K562 (cell line): Measurements from ENCODE around the gene ABHD4. TPM values are rescaled to one million over a fixed set of nuclear protein-coding genes. Genes with fewer than 3 reads are reported as not detected.

Source experiments
- BRCA1 ChIP-seq, 2 experiments: fragments of 450-650 bp in 1 of 2; sonication (generic) in 1 of 2; formaldehyde crosslinking in 1 of 2; IDR thresholded peaks; 2 replicates each; pipeline versions ENCODE4 v1.5.0 to v1.6.1; 2017 to 2020; ENCODE audit warnings: mild to moderate bottlenecking in 1 of 2, missing genetic modification reagents in 1 of 2
- BRF1 ChIP-seq: IDR thresholded peaks from 3 replicates; pipeline ENCODE4 v1.6.1; 2011; ENCODE audit warnings: borderline replicate concordance, mild to moderate bottlenecking; ENCODE audit not compliant: insufficient read length; ENCODE audit errors: extremely low read depth
- CHD4 ChIP-seq: fragments of 200-600 bp; sonication (generic); IDR thresholded peaks from 3 replicates; pipeline ENCODE4 v1.6.1; 2012; ENCODE audit warnings: low read depth, mild to moderate bottlenecking, mixed read lengths, low read length, inconsistent platforms; ENCODE audit not compliant: insufficient read depth, insufficient replicate concordance, poor library complexity, severe bottlenecking
- CTBP1 ChIP-seq: fragments of 450-650 bp; IDR thresholded peaks from 2 replicates; pipeline ENCODE4 v1.6.1; 2016; ENCODE audit warnings: borderline replicate concordance
- FOXJ3 ChIP-seq: sonication (generic); formaldehyde crosslinking; IDR thresholded peaks from 2 replicates; pipeline ENCODE4 v1.4.0; 2020; ENCODE audit warnings: mild to moderate bottlenecking, missing genetic modification reagents
- IRF2 ChIP-seq: sonication (generic); formaldehyde crosslinking; IDR thresholded peaks from 2 replicates; pipeline ENCODE4 v1.8.1; 2022; ENCODE audit warnings: mild to moderate bottlenecking, missing genetic modification reagents
- LARP7 ChIP-seq: fragments of 450-650 bp; IDR thresholded peaks from 2 replicates; pipeline ENCODE4 v1.6.1; 2016
- MCM3 ChIP-seq: fragments of 450-650 bp; IDR thresholded peaks from 2 replicates; pipeline ENCODE4 v1.6.1; 2016
- NCOA2 ChIP-seq, 2 experiments: fragments of 450-650 bp; IDR thresholded peaks; 2 replicates each; pipeline ENCODE4 v1.6.1; 2018; ENCODE audit warnings: mild to moderate bottlenecking in 2 of 2, moderate library complexity in 1 of 2; ENCODE audit not compliant: partially characterized antibody in 2 of 2
- NCOA4 ChIP-seq: fragments of 450-650 bp; IDR thresholded peaks from 2 replicates; pipeline ENCODE4 v1.6.1; 2018; ENCODE audit warnings: mild to moderate bottlenecking; ENCODE audit not compliant: partially characterized antibody
- NR3C1 ChIP-seq: sonication (generic); formaldehyde crosslinking; IDR thresholded peaks from 2 replicates; pipeline ENCODE4 v1.8.1; 2022; ENCODE audit warnings: missing genetic modification reagents
- PCBP2 ChIP-seq: fragments of 200-400 bp; formaldehyde crosslinking; IDR thresholded peaks from 2 replicates; pipeline ENCODE4 v1.6.1; 2018; ENCODE audit warnings: low read length, low read depth, mild to moderate bottlenecking, moderate library complexity; ENCODE audit not compliant: poor library complexity, severe bottlenecking
- PML ChIP-seq: IDR thresholded peaks from 2 replicates; pipeline ENCODE4 v1.6.1; 2012; ENCODE audit warnings: low read length, inconsistent platforms
- POLR2AphosphoS2 ChIP-seq: IDR thresholded peaks from 2 replicates; pipeline ENCODE4 v1.6.1; 2012; ENCODE audit warnings: low read length, improper control_type of control experiment
- PTBP1 ChIP-seq: fragments of 200-400 bp; formaldehyde crosslinking; IDR thresholded peaks from 2 replicates; pipeline ENCODE4 v1.6.1; 2017; ENCODE audit warnings: low read depth, low read length
- RBM15 ChIP-seq: fragments of 200-400 bp; formaldehyde crosslinking; IDR thresholded peaks from 2 replicates; pipeline ENCODE4 v1.6.1; 2018; ENCODE audit warnings: mild to moderate bottlenecking, low read length, moderate library complexity; ENCODE audit not compliant: insufficient read depth
- ZBED1 ChIP-seq: IDR thresholded peaks from 2 replicates; pipeline ENCODE4 v1.6.1; 2014
- ZBTB17 ChIP-seq: fragments of 450-650 bp; formaldehyde crosslinking; IDR thresholded peaks from 2 replicates; pipeline ENCODE4 v1.4.0; 2020; ENCODE audit warnings: mild to moderate bottlenecking
- polyA plus RNA-seq, 8 experiments: library from polyadenylated mRNA; depleted of rRNA in 4 of 8; stranded (reverse) in 5 of 8; unstranded in 3 of 8; fragments of >200 nt; fragmentation: Nextera tagmentation in 2 of 8; fragmentation: Illumina TruSeq in 1 of 8; extraction: Ambion mirVana in 2 of 8; extraction: Trizol in 1 of 8; gene quantifications; 2 replicates each; pipeline versions ENCODE4 v1.2.1 to v1.2.3, GENCODE V29; 2011 to 2014; ENCODE audit warnings: inconsistent platforms in 1 of 8, missing spikeins in 1 of 8
- total RNA-seq, 7 experiments: library from RNA; depleted of rRNA in 6 of 7; stranded (reverse); fragments of >200 nt in 6 of 7; fragmentation: Illumina TruSeq in 2 of 7; extraction: Trizol in 2 of 7; gene quantifications; 2 replicates each; pipeline versions ENCODE4 v1.2.1 to v1.2.3, GENCODE V29; 2011 to 2021; ENCODE audit warnings: low replicate concordance in 1 of 7
- TF ChIP-seq, protein P1 (sequence below): sonication (generic); formaldehyde crosslinking; IDR thresholded peaks from 2 replicates; pipeline ENCODE4 v1.9.0; 2022; ENCODE audit warnings: mild to moderate bottlenecking, missing genetic modification reagents
- TF ChIP-seq, protein P2 (sequence below): fragments of 450-650 bp; formaldehyde crosslinking; IDR thresholded peaks from 2 replicates; pipeline ENCODE4 v1.4.0; 2020; ENCODE audit warnings: mild to moderate bottlenecking, mixed read lengths
- TF ChIP-seq, protein P3 (sequence below): sonication (generic); formaldehyde crosslinking; IDR thresholded peaks from 2 replicates; pipeline ENCODE4 v1.8.0; 2022; ENCODE audit warnings: mild to moderate bottlenecking, low read depth, missing genetic modification reagents
- TF ChIP-seq, protein P4 (sequence below): conservative IDR thresholded peaks from 2 replicates; pipeline ENCODE4 v1.6.1; 2011; ENCODE audit warnings: low read depth, mild to moderate bottlenecking, low read length; ENCODE audit not compliant: control insufficient read depth
- TF ChIP-seq, protein P5 (sequence below): fragments of 450-650 bp; formaldehyde crosslinking; IDR thresholded peaks from 2 replicates; pipeline ENCODE4 v1.4.0; 2022; ENCODE audit warnings: mild to moderate bottlenecking, moderate library complexity

Gene ABHD4
- total and polyA plus RNA-seq, 9 of the 15 experiments (the other 6 are each of a cell fraction or from before 2014, with no cell fraction given), result 3.6 to 12.0 (median 7.2) TPM

DNA sequence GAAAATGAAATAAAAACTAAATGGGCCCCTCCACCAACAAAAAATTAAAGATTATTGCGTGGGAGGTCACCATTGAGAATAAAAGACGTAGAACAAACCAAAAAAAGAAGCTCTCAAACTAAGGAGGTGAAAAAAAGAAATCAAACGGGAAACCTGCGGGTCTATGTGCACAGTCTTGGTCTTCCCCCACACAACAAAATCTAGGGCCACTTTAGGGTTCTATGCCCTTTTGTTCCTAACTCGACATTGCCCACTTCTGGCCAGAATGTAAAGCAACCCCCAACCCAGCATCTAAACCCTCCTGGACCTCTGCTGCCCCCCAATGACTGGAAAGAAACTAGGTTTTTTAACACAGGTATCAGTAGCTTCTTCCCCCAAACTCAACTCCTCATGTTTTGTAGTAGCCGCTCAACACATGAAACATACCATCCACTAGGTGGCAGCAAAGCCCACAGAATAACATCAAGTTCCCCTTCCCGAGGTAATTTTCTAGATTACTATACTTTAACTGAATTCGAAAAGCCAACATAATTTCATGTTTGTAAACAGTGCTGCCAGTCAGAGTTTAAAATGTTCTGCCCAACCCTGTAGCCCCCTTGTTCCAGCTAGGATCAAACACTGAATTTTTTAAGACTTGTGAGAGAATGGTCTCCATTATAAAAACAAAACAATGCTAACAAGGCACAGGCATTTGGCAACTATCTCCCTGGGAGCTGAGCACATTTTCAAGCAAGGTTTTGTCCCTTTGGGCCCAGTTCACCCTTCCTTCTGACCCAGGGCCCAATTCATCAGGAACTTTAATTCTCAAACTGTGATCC, 27.8 kb upstream of the ABHD4 start (continued):
- TF ChIP-seq IRF2 (CRISPR knock-in tag) (no peak), ZBTB17 (CRISPR knock-in tag) (no peak), CTBP1 (no peak; the same call in 1 of the 2 replicates), NCOA4 (no peak), POLR2AphosphoS2 (no peak), CHD4 (no peak), NR3C1 (CRISPR knock-in tag) (no peak), PTBP1 (no peak), PML (no peak), NCOA2 (IDR thresholded peaks at IDR 0.05; ENCODE audit: partially characterized antibody in 2 of 2) (no peak), BRF1 (no peak), RBM15 (no peak), ZBED1 (no peak), BRCA1 (IDR thresholded peaks at IDR 0.05) (no peak), BRCA1 (CRISPR knock-in tag; IDR thresholded peaks at IDR 0.05) (no peak), MCM3 (no peak), FOXJ3 (CRISPR knock-in tag) (no peak), LARP7 (no peak), PCBP2 (no peak)
- TF ChIP-seq, protein P1, sequence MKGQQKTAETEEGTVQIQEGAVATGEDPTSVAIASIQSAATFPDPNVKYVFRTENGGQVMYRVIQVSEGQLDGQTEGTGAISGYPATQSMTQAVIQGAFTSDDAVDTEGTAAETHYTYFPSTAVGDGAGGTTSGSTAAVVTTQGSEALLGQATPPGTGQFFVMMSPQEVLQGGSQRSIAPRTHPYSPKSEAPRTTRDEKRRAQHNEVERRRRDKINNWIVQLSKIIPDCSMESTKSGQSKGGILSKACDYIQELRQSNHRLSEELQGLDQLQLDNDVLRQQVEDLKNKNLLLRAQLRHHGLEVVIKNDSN (CRISPR knock-in tag), result no peak
- TF ChIP-seq, protein P2, sequence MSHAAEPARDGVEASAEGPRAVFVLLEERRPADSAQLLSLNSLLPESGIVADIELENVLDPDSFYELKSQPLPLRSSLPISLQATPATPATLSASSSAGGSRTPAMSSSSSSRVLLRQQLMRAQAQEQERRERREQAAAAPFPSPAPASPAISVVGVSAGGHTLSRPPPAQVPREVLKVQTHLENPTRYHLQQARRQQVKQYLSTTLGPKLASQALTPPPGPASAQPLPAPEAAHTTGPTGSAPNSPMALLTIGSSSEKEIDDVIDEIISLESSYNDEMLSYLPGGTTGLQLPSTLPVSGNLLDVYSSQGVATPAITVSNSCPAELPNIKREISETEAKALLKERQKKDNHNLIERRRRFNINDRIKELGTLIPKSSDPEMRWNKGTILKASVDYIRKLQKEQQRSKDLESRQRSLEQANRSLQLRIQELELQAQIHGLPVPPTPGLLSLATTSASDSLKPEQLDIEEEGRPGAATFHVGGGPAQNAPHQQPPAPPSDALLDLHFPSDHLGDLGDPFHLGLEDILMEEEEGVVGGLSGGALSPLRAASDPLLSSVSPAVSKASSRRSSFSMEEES (CRISPR knock-in tag), result no peak
- TF ChIP-seq, protein P3, sequence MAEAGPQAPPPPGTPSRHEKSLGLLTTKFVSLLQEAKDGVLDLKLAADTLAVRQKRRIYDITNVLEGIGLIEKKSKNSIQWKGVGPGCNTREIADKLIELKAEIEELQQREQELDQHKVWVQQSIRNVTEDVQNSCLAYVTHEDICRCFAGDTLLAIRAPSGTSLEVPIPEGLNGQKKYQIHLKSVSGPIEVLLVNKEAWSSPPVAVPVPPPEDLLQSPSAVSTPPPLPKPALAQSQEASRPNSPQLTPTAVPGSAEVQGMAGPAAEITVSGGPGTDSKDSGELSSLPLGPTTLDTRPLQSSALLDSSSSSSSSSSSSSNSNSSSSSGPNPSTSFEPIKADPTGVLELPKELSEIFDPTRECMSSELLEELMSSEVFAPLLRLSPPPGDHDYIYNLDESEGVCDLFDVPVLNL (CRISPR knock-in tag), result no peak
- TF ChIP-seq, protein P4, sequence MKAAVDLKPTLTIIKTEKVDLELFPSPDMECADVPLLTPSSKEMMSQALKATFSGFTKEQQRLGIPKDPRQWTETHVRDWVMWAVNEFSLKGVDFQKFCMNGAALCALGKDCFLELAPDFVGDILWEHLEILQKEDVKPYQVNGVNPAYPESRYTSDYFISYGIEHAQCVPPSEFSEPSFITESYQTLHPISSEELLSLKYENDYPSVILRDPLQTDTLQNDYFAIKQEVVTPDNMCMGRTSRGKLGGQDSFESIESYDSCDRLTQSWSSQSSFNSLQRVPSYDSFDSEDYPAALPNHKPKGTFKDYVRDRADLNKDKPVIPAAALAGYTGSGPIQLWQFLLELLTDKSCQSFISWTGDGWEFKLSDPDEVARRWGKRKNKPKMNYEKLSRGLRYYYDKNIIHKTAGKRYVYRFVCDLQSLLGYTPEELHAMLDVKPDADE, result no peak
- TF ChIP-seq, protein P5, sequence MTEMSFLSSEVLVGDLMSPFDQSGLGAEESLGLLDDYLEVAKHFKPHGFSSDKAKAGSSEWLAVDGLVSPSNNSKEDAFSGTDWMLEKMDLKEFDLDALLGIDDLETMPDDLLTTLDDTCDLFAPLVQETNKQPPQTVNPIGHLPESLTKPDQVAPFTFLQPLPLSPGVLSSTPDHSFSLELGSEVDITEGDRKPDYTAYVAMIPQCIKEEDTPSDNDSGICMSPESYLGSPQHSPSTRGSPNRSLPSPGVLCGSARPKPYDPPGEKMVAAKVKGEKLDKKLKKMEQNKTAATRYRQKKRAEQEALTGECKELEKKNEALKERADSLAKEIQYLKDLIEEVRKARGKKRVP (CRISPR knock-in tag), result no peak
